ENCODE data around the gene PPFIA2.

DNA sequence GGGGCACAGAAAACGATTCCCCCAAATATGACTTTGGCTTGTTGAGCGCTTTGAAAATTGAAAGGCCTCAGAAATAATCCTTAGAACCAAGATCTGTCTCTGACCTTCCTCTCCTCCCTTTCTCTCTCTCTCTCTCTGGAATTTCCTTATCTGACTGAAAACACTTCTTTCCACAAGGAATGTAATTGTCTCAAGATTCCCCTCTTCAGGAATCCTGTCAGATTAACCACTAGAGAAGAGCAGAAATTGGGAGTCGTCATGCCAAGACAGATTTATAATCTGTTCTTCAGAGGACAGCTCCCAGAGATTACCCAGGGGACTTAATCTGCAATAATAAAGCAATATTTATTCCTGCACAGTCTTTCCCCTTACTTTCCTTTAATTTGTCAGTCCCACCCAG lies 363.7 kb downstream of the PPFIA2 start:
- TF ChIP-seq CTCF (optimal IDR thresholded peaks at IDR 0.05 in 1 of 3, IDR thresholded peaks at IDR 0.05 in 1 of 3, conservative IDR thresholded peaks at IDR 0.05 in 1 of 3; ENCODE audit: extremely low read depth in 1 of 3, insufficient read depth in 2 of 3, low read length in 3 of 3) (no peak), EZH2 (IDR thresholded peaks at IDR 0.05; ENCODE audit: low read length) (no peak)
